ENCODE data around the gene GAN.

DNA sequence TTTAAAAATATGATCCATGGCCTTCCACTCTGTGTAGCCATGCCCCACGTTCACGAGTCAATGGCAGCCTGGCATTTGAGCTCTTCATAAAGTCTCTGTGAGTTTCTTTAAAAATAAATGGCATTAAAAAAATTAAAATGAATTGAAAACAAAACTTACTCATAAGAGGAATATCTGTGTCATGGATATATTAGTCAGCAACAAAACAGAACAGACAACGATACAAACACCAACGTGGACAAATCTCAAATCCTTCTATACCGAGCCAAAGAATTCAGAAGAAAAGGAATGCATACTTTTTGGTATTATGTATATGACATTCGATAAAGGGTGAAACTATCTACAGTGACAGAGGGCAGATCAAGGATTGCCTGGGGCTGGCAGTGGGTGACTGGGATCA is 121.6 kb downstream of the GAN start:
- TF ChIP-seq, protein P1, sequence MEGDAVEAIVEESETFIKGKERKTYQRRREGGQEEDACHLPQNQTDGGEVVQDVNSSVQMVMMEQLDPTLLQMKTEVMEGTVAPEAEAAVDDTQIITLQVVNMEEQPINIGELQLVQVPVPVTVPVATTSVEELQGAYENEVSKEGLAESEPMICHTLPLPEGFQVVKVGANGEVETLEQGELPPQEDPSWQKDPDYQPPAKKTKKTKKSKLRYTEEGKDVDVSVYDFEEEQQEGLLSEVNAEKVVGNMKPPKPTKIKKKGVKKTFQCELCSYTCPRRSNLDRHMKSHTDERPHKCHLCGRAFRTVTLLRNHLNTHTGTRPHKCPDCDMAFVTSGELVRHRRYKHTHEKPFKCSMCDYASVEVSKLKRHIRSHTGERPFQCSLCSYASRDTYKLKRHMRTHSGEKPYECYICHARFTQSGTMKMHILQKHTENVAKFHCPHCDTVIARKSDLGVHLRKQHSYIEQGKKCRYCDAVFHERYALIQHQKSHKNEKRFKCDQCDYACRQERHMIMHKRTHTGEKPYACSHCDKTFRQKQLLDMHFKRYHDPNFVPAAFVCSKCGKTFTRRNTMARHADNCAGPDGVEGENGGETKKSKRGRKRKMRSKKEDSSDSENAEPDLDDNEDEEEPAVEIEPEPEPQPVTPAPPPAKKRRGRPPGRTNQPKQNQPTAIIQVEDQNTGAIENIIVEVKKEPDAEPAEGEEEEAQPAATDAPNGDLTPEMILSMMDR (IDR thresholded peaks at IDR 0.05) = no peak
- TF ChIP-seq POLR2A (IDR thresholded peaks at IDR 0.05; ENCODE audit: low read depth) = no peak
- TF ChIP-seq POLR2AphosphoS5 (IDR thresholded peaks at IDR 0.05) = no peak
- TF ChIP-seq EP300 (IDR thresholded peaks at IDR 0.05) = no peak

Data from esophagus muscularis mucosa (tissue), 4 donors.